HG03439 (cell line): ENCODE data around the gene BIN1.
"Not testable (repeated sequence)": the region's sequence is repeated elsewhere in the genome, so short reads cannot be mapped to it uniquely, and the experiment has no call there.

Experiments
- ATAC-seq: cut with Tn5 transposase; IDR thresholded peaks from one replicate; pipeline ENCODE4 v1.9.1; 2021; ENCODE audit warnings: mild to moderate bottlenecking, moderate library complexity; ENCODE audit not compliant: unreplicated experiment

The BIN1 gene

DNA sequence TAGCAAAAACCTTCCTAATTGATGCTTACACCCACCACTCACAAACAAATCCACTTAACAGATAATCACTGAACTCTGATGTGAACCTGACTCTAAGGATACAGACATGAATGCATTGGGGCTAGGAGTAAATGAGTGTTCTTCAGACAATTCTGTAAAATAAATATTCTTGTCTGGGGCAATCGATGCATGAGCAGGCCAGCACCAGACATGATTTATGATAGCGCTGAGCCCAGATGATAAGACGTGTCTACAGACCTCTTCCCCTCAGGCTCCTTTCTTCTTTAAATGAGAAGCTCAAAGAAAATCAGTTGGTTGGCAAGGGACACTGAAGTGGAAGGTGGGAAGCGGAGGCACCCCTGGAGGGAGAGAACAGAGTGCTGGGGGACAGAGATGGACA, 27.3 kb upstream of the BIN1 start:
- ATAC-seq: no peak

DNA sequence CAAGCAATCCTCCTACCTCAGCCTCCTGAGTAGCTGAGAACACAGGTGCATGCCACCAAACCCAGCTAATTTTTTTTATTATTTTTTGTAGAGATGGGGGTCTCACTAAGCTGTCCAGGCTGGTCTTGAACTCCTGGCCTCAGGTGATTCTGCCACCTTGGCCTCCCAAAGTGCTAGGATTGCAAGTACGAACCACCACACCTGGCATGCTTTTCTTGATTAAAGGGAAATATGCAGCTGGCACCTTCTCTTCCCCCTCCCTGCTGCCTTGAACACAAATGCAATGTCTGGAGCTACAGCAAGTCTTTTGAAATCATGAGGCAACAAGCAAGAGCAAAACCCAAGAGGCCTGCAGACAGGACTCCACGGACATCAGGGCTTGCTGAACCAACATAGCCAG, 26.8 kb upstream of the BIN1 start:
- ATAC-seq: no peak

DNA sequence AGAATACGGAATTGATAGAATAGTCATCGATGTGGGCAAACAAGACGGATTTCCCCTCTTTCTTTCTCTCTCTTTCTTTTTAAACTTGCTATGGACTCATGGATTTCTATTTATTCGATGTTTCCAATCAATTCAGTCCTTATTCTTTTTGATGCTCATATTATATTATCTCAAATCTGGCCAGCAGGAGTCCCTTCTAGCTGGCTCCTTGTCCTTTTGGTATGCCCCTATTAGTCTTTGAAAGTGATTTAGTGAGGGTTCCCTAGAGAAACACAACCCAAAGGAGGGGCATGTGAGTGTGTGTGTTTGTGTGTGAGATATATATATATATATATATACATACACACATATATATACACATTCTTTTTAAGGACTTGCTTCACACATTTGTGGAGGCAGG, 23.5 kb upstream of the BIN1 start:
- no peak for ATAC-seq

DNA sequence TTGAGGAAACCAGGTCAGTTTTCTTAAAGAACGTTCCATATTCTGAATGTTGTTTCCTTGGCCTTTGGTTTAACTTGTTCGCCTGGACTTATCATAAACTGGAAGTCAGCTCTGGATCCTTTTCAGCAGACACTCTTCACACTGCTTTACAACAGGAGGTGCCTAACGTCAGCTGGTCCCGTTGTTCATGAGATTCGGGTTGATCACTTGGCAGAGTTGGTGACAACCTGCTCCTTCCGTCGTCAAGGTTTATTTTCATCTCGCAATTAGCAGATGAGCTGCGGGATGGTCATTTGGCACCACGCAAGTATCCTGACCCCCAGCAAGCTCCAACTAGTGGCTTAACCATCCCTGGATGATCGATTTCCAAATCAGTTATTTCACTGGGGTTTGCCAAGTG, 23.0 kb upstream of the BIN1 start:
- no peak for ATAC-seq

DNA sequence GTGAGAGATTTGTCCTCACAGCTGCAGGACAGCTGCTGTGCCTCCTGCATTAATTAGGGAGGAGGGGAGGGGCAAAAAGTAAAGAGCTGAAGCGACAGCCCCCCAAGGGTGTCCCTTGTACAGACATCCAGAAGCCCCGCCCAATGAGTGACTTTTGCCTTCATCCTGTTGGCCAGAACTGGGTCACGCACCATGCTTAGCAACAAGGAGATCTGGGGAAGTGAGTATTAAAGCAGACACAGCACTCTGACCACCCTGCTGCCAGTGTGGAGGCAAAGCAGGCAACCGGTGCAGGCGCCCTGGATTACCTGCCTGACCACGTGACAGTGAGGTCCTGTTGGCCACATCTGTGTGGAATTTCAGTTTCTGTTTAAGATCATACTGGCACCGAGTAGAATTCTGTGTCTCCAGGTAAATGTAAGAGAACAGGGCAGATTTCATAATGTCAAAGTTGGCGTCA, 21.5 kb upstream of the BIN1 start:
- peak; percentile 97 for ATAC-seq

DNA sequence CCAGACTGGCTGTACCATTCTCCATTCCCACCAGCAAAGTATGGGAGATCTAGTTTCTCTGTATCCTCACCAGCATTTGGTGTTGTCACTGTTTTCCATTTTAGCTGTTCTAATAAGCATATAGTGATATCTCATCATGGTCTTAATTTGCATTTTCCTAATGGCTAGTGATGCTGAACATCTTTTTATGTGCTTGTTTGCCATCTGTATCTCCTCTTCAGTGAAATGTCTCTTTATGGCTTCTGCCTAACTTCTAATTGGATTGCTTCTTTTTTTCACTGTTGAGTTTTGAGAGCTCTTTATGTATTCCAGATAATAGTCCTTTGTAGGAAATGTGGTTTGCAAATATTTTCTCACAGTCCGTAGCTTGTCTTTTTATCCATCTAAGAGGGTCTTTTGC, 18.9 kb upstream of the BIN1 start:
- no peak for ATAC-seq

DNA sequence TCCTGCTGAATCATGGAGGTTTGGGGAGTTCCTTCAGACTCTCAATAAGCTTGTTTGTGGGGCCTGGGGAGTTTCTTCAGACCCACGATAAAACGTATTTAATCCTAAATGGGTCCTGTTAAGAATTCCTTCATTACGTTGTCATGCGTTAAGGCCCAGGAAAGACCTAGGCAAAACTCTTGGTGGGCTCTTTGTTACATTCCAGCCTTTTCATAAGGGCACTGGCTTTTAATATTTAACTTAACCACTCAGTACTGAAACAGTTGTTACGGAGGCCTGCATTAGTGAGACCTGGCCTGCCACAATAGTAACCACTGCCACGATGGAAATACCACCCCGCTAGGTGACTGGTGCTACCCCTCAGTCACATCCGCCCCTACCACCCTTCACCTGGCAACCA, 17.5 kb upstream of the BIN1 start:
- ATAC-seq: no peak

DNA sequence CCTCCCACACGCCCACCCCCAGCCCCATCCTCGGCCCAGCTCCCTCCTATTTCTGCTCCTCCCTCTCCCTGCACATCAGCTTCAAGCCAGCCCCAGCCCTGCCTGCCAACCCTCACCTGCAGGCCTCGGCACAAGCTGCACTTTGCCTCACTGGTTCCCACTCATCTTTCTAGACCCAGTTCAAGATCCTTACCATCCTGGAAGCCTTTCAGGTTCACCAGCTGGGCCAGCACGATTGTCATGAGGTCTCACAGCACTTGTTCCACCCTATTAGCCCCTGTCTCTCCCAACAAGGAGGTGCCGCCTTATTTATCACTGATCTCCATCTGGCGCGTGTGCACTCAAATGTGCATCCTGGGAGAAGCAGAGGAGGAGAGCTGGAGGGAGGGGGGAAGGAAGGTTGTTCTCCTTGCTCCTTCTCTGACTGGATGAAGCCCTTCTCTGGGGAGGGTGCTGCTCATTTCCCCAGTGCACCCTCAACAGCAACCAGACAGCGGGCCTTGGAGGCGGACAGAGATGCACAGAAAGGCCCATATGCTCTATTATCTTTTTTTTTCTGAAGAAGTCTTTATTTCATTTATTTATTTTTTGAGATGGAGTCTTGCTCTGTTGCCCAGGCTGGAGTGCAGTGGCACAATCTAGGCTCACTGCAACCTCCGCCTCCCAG, 15.5 kb upstream of the BIN1 start:
- ATAC-seq: no peak

DNA sequence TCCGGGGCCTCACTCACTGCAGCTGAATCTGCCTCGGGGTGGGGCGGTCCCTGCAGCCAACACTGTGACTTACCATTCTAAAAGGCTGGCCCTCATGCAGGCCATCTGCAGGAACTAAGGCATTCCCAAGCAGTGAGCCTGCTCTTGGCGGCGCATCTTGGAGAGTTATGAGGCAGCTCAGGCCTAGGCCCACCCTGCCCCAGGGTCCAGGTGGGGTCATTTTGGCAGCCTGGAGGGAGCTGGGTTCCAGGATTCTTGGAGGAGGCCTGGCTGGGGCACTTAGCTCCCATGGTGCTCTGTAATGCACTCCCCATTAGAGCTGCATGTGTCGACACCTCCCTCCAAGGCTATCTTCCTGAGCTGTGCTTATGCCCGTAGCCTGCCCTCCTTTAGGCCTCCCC, 14.8 kb upstream of the BIN1 start:
- ATAC-seq: no peak

DNA sequence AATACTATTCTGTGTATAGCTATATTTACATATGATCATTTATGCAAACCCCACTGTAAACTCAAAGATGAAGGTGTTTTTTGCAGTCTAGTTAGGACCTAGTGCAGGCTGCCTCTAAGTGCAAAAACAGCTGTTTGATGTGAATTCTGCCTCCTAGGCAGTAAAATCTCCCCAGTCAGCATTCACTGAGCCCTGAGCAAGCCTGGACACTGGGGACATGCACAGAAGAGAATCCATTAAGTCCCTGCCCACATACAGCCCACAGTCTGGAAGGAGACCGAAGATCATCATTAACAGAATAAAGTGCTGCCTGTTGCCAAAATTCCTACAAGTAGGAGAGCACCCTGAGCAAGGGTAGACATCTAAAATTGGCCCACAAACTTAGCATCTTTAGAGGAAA, 14.4 kb upstream of the BIN1 start:
- no peak for ATAC-seq

DNA sequence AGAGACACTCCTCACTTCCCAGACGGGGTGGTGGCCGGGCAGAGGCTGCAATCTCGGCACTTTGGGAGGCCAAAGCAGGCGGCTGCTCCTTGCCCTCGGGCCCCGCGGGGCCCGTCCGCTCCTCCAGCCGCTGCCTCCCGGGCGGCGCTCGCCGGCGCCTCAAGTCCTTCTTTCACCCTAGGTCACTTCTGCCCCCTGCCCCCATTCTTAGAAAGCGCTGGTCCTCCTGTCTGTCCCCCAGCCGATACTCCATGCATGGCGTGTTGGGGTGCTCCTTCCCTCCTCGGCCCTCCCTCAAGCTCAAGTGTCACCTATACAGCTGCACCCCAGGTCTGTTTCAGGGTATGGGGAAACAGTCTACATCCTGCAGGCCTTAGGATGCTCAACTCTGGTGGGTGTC, 13.5 kb upstream of the BIN1 start:
- not testable (repeated sequence) for ATAC-seq

DNA sequence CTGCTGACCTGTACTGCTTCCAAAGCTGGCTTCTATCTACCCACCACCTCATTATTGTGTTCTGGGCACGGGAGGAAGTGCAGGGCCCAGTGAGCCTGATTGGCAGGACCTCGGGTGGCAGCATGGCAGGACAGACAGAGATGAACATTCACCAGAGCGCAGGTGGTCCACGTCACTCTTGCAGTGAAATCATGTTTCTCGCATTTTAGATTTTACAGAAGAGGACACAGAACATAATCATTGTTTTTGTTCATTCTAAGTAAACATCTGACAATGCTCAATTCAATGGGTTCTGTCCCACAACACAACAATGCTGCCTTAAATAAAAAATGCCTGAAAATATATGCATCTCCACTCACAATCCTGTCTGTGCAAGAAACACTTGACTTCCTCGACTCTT, 11.5 kb upstream of the BIN1 start:
- ATAC-seq: no peak

DNA sequence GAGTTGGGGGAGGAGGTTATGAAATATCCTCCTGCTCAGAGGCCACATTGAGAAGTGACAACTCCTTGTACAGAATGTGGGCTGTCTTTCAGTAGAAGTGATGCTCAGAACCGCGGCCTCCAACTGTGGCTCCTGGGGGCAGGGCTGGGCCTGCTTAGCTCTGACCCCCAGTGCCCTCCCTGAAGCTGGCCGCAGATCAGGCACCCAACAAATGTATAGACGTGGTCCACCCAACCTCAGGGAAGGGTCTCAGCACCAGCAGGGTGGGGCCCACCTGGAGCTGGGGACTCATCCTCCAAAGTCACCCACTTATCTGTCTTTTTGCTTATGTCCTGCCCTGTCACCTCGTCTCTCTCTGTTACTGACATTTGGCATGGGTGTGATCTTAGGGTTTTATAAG, 11.1 kb upstream of the BIN1 start:
- no peak for ATAC-seq

DNA sequence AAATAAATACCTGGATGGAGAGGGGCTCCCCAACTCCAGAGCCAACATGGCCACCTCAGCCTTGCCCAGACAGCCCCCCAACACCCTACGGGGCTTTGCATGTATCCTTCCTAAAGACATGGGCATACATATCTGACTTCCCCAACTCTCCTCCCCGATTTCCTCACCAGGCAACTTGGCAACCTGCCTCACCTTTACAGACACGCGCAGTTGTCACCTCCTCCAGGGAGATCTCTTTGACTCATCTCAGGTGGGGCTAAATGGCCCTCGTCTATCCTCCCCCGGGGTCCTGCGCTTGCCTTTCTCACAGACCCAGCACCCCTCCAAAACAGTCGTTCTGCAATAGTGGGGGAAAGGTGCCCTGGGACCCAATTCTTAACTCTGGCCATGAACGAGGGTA, 10.6 kb upstream of the BIN1 start:
- no peak for ATAC-seq

DNA sequence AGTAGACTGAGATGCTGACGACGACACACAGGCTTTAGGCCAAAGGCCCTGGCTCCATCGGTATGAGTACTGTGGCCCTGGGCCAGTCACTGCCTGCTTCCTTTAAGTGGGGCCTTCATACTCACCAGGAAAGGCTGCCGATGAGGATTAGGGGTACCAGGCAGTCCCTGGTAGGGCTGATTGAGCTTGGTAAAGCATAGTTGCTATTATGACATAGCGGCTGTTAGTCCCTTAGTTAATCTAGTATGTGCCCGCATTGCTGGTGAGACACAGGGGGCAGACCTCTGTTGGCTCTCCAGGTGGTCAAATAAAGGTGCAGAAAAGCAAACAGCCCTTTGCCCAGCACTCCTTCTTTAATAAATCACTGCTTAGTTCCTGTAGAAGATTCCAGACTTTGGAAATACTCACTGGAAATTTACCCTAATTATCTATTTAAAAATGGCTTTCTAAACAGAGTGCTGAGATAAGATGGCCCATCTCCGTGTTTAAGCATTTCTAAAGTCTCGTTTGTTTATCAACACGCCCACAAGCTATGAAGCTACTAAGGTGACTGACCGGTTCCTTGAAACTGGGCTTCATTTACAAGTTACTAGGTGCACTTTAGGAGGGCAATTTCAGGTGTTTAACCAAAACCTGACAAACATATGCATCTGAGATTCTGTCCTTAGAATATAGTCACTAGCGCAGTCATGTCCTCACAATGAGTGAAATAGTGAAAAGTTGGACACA, 8.7 kb upstream of the BIN1 start:
- ATAC-seq: no peak

DNA sequence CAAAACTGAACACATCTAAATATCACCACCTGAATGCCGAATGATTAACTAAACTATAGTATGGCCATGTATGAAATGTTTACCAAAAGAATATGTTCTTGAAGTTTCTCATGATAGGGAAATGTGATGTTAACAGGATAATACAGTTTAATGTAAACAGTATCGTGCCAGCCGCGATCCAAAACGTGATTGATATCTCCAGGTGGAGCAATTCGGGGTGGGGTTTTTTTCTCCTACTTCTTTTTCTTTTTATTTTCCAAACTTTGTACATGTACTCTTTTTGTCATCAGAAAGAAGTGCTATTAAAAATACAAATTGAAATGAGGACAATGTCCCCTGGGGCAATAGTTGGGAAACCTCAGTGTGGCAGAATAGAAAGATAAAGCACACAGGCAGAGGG, 4.0 kb upstream of the BIN1 start:
- no peak for ATAC-seq

DNA sequence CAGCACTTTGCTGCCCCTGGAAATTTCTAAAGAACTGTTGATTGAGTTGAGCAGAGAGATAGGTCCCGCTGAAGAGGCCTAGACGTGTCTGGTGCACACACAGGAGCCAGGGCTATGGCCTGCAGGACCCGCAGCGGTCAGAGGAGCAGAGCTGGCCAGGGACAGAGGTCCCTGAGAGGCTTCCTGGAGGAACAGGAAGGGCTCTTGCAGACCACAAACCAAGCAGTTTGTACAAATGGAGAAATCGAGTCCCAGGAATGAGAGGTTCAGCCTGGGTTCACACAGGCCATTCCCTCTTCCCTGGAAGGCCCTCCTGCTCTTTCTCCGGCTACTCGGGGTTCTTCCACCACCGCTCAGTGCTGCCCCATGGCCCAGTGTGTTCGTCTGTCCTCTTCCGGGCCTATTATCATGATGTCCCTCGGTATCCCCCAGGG, 1.2 kb upstream of the BIN1 start:
- ATAC-seq: no peak

DNA sequence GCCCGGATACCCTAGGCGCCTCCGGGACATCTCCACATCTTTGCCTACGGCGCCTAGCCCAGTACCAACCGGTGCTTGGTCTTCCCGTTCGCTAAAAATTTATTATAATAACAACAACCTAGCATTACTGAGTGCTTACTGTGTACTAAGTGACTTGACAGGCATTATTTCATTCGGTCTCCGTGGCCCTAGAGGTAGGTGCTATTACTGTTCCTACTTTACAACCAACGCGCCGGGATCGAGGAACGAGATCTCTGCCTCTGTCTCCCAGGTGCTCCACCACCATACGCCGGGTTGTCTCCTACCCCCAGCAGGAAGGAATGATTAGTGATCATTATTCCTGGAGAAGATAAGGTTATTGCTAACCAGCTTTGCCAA, 657 bp upstream of the BIN1 start:
- peak; percentile 9 for ATAC-seq

DNA sequence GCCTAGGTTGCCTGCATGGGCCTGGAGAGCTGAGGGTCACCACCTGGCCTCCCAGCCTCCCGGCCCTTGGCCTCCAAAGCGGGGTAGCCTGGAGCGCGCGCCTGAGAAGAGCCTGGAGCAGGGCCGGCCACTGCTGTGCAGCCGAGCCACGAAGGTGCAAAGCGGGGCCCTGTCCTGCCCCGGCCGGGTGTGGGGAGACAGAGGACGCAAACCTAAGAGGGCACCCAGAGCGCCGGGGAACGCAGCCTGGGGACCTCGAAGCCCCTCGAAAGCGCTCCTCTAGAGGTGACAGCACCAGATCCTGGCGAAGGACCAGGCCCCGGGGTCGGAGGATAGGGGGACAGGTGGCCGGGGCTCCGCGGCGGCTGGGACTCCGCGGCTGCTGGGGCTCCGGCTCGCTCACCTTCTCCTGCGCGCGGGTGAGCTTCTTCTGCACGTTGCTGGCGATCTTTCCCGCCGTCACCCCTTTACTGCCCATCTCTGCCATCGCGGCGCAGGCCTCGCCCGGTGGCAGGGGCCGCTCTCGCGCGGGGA, 430 bp downstream of the BIN1 start:
- ATAC-seq: peak; percentile 23

DNA sequence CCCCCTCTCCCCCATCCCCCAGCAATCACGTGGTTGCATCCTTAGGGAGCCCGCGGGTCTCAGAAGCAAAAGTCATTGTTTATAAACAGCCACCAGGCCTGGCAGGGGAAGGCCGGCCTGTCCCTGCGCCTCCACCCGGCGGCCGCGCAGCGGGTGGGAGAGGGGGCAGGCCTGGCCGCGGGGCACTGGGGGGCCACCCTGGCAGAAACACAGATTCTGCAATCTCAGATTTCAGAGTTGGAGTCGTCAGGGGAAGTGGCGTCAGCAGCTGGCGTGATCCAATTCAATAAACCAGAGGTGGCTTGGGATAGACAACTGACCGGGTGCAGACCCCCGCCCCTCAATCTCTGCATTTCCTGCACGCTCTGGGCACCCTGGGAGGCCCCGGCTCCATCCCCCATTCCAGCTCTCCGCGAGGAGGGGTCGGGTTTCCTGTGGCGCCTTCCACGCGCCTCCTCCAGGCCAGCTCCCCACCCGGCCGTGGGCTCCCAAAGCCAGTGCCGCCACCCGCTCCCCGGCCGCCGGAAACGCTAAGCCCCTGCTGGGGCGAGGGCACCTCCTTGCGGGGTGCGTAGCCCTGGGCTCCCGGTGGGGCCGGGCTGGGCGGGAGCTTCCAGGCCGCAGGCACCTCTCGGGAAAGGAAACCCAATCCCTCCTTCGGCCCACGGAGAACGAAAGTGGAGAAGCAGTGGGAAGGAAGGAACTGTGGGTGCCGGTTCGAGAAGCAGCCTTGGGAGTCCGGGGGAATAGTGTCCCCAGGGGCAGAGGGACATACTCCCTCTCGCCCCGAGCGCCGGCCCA, 1.1 kb downstream of the BIN1 start:
- ATAC-seq: no peak

DNA sequence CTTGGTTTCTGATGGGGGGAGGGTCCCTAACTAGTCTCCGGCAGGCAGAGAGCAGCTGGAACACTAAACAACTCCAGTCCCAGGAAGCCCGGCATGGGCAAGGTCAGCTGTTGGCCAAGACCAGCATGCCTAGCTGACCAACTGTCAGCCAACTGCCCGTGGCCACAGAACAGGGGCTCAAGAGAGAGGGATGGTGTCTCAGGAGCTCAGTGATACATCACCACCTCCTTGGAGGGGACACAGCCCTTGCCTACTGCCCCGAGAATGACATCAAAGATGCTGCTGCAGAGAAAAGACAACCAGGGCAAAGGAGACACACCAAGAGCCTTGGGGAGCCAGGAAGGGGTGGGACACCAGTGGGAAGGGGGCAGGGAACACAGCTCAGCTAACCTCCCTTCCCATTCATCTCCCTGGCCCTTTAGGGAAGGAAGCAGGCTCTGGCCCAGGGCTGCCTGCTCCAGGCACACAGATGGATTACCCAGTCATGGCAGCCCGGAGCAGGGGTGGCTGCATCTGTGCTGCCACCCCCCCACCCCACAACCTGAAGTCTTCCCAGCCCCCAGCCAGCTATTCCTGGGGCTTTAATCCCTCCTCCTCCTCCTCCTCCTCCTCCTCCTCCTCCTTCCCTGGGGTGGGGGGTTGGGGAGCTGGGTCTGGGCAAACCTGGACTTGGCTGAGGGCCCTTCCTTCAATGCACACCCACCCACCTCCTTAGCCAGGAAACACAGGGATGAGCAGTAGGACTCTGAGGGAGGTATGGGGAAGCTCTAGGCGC, 1.9 kb downstream of the BIN1 start:
- ATAC-seq: no peak
